Kidney (tissue), 14 donors: ENCODE measurements around the gene PRICKLE1. TPM values are rescaled to one million over a fixed set of nuclear protein-coding genes. Genes with fewer than 3 reads are reported as not detected.

Experiments
- DNase-seq, 5 donors: peaks; one replicate each; pipeline ENCODE4 v3.0.0-alpha.2; 2013 to 2020
- FAIRE-seq: peaks from 2 replicates; lab custom pipeline; 2012; peaks lifted over from hg19 to GRCh38; lab: Jason Lieb, UNC
- H3K27ac ChIP-seq, 2 donors: one replicate each; pipeline ENCODE4 v1.7.0; 2013; ENCODE audit warnings: low read depth in 2 of 2, low read length in 2 of 2, inconsistent platforms in 1 of 2
- H3K27me3 ChIP-seq: one replicate; pipeline ENCODE4 v1.7.1; 2013; ENCODE audit warnings: low read length, inconsistent platforms; ENCODE audit not compliant: control insufficient read depth, insufficient read depth
- H3K36me3 ChIP-seq, 3 donors: one replicate each; pipeline versions ENCODE4 v1.7.0 to v1.7.1; 2013; ENCODE audit warnings: low read length in 3 of 3, control low read depth in 1 of 3, inconsistent platforms in 1 of 3; ENCODE audit not compliant: insufficient read depth in 3 of 3, control insufficient read depth in 2 of 3
- H3K4me1 ChIP-seq, 3 donors: one replicate each; pipeline versions ENCODE4 v1.7.0 to v1.7.1; 2013; ENCODE audit warnings: low read length in 3 of 3, inconsistent platforms in 1 of 3, low read depth in 1 of 3; ENCODE audit not compliant: control insufficient read depth in 2 of 3, insufficient read depth in 2 of 3
- H3K4me3 ChIP-seq, 3 donors: one replicate each; pipeline versions ENCODE4 v1.7.0 to v1.8.1; 2013; ENCODE audit warnings: low read length in 3 of 3, control low read depth in 1 of 3, inconsistent platforms in 1 of 3
- H3K9ac ChIP-seq, 3 donors: one replicate each; pipeline versions ENCODE4 v1.7.0 to v1.7.1; 2013; ENCODE audit warnings: low read length in 3 of 3, control low read depth in 1 of 3, inconsistent platforms in 1 of 3
- H3K9me3 ChIP-seq, 3 donors: one replicate each; pipeline versions ENCODE4 v1.7.0 to v1.7.1; 2013; ENCODE audit warnings: low read length in 3 of 3, control low read depth in 1 of 3, inconsistent platforms in 1 of 3; ENCODE audit not compliant: control insufficient read depth in 2 of 3, insufficient read depth in 1 of 3
- intact Hi-C: fragments of 100-400 bp; cut with DNase I; formaldehyde crosslinking; loops from one replicate; pipeline ENCODE4 v1.11.1; 2022
- polyA plus RNA-seq: library from polyadenylated mRNA; stranded (reverse); fragments of 350-450 nt; fragmentation: Illumina TruSeq; extraction: RNeasy Lipid Tissue Mini Kit (QIAGEN cat#74804); gene quantifications from one replicate; pipeline ENCODE4 v1.2.3, GENCODE V29; 2014; ENCODE audit warnings: low read depth, low replicate concordance; ENCODE audit not compliant: insufficient read depth
- total RNA-seq: library from RNA; stranded (reverse); fragmentation: NEBNext Ultra II Directional; extraction: Animal tissue kit (Norgen Biotek cat#: 25700); gene quantifications from one replicate; pipeline ENCODE4 v1.2.1, GENCODE V29; 2021
- TF ChIP-seq, protein P1 (sequence below): IDR thresholded peaks from 3 replicates; pipeline ENCODE4 v1.5.1; 2012; ENCODE audit warnings: mild to moderate bottlenecking, moderate library complexity, borderline replicate concordance; ENCODE audit not compliant: insufficient read depth; ENCODE audit errors: extremely low read depth
- donor health status: control.
- donor health status: control.
- donor health status: control.
- donor health status: control.
- donor health status: control.
- donor health status: DM: yes; HTN: yes; CAD: no.
- donor health status: Normal renal cell carcinoma (clear cell type).

Gene PRICKLE1
- total and polyA plus RNA-seq, 2 donors from 2014 or later: 3.9 to 21.7 TPM

DNA sequence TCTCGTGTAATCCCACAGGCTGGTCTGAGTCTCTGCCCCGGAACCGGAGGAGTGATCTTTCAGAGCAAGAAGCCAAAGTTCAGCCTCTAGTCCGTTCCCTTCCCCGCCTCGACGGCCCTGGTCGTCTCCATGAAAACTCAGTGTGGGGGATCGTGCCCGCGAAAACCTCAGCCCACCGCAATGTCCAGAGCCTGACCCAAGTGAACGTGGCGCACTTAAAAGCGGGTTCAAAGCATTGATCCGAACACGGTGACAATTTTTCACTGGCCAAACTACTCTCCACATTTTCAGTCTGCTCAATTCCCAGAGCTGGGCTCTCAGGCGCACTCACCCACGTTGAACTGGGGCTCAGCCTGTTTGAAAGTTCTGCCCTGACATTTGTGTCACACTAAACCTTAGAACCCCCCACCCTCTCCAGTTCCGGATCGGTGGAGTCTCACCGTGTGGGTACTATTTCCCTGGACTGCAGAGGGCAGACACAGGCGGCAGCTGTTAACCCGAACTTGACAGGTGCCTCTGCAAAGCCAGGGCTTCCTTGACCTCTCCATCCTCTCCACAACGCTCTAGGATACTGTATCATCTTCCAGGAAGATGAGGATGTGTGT lies 886 bp upstream of the PRICKLE1 start:
- no peaks in the 10 kb centered on the region for H3K27me3 ChIP-seq
- H3K4me1 ChIP-seq: peaks cover 0 to 7% (median 0%) of the 10 kb centered on the region in 3 donors
- no peaks in the 10 kb centered on the region for H3K9me3 ChIP-seq
- peak overlapping the region; percentile 44 to 71 (median 63) for H3K4me3 ChIP-seq
- H3K9ac ChIP-seq: peak overlapping the region in 2 of 3 donors; percentile 5 to 56
- TF ChIP-seq, protein P1, sequence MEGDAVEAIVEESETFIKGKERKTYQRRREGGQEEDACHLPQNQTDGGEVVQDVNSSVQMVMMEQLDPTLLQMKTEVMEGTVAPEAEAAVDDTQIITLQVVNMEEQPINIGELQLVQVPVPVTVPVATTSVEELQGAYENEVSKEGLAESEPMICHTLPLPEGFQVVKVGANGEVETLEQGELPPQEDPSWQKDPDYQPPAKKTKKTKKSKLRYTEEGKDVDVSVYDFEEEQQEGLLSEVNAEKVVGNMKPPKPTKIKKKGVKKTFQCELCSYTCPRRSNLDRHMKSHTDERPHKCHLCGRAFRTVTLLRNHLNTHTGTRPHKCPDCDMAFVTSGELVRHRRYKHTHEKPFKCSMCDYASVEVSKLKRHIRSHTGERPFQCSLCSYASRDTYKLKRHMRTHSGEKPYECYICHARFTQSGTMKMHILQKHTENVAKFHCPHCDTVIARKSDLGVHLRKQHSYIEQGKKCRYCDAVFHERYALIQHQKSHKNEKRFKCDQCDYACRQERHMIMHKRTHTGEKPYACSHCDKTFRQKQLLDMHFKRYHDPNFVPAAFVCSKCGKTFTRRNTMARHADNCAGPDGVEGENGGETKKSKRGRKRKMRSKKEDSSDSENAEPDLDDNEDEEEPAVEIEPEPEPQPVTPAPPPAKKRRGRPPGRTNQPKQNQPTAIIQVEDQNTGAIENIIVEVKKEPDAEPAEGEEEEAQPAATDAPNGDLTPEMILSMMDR: no peak
- DNase-seq: peak in 4 of 5 donors; percentile 66 to 76 (median 70)
- no peaks in the 10 kb centered on the region for H3K36me3 ChIP-seq
- FAIRE-seq: no peak
- no peak overlapping the region for H3K27ac ChIP-seq
- intact Hi-C loops: no loop called here

DNA sequence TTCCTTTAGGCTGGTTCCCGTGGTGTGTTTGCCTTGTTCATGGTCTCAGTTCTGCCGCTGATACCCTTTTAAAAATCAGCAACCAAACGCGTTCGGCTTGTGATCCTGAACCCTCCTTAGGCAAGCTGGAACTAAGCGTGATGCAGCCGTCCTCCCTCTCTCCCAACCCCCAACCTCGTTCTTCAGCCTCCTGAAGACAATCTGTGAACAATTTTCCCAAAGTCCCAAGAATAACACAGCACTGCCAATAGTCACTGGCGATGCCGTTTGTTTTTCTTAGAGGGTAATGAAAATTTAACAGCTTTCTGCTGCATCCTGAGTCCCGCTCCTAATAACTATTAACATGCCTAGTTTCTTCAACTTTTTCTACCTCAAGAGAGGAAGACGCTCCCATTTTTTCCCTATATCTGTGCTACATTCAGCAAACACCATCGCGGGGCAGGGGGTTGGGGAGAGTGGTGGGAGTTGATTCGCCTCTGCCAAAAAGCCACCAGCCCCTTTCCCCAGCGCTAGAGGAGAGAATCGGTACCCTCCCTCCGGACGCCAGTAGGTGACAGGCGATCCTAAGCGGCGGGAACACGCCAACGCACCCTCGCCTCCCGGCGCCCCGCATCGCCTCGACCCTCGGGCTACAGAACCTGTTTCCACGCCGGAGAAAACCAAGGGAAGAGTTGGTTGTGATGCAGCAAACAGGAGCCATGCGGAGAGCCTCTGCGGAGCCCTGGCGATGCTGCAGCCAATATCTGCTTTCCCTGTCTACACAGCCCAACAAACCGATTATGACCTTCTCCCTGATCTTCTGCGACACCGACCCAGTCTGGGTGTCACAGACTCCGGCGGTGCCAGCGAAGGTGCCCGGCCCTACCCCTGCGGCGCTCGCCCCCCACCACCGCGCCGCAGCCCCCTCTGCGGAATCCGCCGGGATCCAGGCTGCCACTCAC lies 752 bp downstream of the PRICKLE1 start:
- DNase-seq: peak; percentile 70 to 79 (median 76)
- Histone ChIP-seq H3K4me1 (peaks cover 0 to 7% (median 0%) of the 10 kb centered on the region in 3 donors), H3K9ac (peak overlapping the region; percentile 46 to 56 (median 50)), H3K27ac (no peak overlapping the region), H3K27me3 (no peaks in the 10 kb centered on the region), H3K9me3 (no peaks in the 10 kb centered on the region), H3K4me3 (peak overlapping the region; percentile 58 to 87 (median 83)), H3K36me3 (no peaks in the 10 kb centered on the region)
- TF ChIP-seq, protein P1: peak; percentile 43
- no peak for FAIRE-seq
- intact Hi-C loops: loop anchor here (10.0 kb wide), 1 partner anchor 104 kb away; no protein-coding TSS in a partner anchor

DNA sequence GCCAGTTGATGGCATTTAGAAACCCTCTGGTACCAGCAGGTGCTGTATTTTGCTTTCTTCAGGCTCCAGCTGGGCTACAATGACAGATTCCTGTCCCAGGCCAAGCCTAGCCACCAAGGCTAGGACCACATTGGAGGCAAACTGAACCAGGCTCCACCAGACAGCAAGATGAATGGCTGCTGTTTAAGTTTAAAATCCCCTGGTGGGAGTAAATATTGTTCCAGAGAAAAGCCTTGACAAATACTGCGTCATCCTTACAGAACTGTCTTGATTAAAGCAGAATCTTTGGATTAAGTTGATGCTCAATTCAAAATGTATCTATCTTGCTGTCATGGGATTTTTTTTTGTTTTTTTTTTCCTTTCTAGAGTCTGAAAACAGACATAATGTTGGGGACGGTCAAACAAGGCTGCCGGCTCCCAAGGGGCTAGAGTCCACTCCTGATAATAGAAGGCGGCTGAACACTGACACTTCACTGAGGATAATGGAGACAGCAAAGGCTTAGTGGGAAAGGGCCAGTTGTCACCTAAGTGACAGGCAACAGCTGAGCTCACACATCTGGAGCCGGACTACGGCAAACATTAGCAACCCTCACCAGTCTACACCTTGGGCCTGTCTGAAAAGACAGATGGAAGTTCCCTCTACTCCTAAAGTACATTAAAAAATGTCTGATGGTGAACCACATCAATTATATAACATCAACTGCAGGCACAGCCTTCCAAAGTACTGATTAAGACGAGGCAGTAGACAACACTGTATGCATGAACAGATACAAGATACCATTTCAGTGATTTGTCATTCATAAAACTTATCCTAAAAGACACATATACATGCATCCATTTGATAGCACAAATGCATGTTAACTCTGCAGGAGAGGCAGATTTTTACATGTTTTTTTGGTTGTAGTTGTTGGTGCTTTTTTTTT lies 1.7 kb downstream of the PRICKLE1 start:
- DNase-seq: peak in 3 of 5 donors; percentile 33 to 61 (median 53)
- H3K9ac ChIP-seq: peak overlapping the region in 2 of 3 donors; percentile 46 to 56

More for the DNA sequence above, 1.7 kb downstream of the PRICKLE1 start:
- no peak overlapping the region for H3K27ac ChIP-seq
- H3K4me3 ChIP-seq: peak overlapping the region; percentile 58 to 87 (median 83)
- H3K4me1 ChIP-seq: peaks cover 0 to 7% (median 0%) of the 10 kb centered on the region in 3 donors
- H3K9me3 ChIP-seq: no peaks in the 10 kb centered on the region
- FAIRE-seq: no peak
- intact Hi-C loops: loop anchor here (10.0 kb wide), 1 partner anchor 103 kb away; no protein-coding TSS in a partner anchor
- H3K27me3 ChIP-seq: no peaks in the 10 kb centered on the region
- H3K36me3 ChIP-seq: no peaks in the 10 kb centered on the region
- TF ChIP-seq, protein P1: no peak
